LNCAP (cell line): ENCODE results near the gene HSPA2.

Experiments used
- TF ChIP-seq, protein P1 (sequence below): fragments of 450-650 bp; IDR thresholded peaks from 2 replicates; pipeline ENCODE4 v1.5.1; 2017; ENCODE audit warnings: mild to moderate bottlenecking

HSPA2 gene

DNA sequence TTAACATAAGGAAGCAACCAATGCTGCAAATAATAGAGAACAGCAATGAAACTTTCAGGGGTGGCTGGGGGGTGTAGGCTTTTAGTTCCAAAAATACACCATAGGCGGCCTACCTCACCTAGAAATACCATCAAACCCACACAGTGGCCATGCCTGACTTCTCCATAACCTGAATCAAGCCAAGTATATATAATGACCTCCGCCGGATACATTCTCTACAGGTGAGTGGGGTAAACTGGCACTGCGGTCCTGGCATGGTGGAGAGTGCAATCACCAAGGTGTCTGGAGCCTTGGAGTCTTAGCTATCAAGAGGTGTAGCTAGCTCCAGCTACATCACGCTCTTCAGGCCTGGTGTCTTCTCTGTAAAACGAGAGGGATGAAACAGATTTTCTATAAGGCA, 38.1 kb upstream of the HSPA2 start:
- TF ChIP-seq, protein P1, sequence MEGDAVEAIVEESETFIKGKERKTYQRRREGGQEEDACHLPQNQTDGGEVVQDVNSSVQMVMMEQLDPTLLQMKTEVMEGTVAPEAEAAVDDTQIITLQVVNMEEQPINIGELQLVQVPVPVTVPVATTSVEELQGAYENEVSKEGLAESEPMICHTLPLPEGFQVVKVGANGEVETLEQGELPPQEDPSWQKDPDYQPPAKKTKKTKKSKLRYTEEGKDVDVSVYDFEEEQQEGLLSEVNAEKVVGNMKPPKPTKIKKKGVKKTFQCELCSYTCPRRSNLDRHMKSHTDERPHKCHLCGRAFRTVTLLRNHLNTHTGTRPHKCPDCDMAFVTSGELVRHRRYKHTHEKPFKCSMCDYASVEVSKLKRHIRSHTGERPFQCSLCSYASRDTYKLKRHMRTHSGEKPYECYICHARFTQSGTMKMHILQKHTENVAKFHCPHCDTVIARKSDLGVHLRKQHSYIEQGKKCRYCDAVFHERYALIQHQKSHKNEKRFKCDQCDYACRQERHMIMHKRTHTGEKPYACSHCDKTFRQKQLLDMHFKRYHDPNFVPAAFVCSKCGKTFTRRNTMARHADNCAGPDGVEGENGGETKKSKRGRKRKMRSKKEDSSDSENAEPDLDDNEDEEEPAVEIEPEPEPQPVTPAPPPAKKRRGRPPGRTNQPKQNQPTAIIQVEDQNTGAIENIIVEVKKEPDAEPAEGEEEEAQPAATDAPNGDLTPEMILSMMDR: no peak

DNA sequence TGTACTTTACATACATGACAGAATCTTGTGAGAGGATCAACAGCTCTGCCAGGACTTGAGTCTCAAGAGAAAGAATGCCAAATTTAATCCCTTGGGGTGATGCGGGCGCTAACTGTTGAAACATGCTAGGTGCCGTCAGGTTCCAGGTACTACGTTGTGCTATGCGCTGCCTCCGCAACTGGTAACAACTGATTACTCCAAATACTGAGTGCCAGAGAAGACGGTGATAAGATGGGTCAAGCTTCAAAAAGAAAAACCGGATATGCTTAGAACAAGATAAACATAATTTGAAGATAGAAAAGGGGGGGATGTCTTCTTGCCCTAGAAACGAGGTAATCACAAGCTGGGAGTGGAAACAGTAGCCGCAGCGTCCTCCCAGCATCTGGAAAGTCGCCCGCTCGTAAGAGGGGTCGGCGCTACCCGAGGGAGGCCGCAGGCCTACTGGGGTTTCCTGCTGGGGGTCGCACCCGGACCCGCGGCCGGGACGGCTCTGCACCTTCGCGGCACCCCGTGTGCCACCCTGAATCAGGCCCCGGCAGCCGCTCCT, 37.6 kb upstream of the HSPA2 start:
- TF ChIP-seq, protein P1: no peak

DNA sequence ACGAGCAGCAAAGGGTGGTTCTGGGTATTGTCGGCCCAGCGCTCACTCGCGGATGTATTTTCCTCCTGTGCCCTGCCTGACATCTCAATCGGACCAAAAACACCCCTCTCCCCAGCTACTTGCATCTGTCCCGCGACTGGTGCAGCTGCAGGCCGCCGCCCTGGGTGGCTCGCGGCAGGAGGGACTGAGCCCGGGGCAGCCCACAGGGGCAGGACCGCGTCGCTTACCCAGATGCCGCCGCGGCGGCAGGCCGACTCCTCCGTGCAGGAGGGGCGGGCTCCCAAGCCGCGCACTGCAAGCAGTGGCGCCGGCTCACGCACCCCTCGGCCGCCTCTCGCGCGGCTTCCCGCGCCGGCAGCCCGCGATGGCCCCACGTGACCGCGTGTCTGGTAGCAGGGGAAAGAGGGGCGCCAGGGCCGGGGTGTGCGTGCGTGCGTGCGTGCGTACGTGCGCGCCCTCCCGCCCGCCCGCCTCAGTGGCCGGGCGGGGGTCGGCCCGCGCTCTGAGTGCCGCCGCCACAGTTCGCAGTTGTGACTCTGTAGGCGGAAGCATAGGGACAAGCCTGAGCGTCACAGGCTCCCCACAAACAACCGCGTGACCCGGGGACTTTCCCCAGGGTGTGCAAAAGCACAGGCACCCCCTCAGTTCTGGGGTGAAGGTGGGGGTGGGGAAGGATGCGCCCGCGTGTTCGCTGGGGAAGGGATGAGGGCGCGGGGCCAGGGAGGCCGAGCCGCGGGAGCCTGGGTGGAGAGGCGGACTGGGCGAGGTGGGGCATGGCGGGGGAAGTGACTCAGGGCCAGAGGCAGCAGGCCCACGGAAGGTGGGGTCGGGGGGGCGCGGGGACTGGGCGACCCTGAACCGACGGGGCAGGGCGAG, 36.9 kb upstream of the HSPA2 start, which contains the start of gene ZBTB25:
ZBTB25 (minus strand) TSS at position 405 of the 876 bp plus-strand sequence. CDS start 13,305 bp downstream, outside the sequence.
- TF ChIP-seq, protein P1: no peak

DNA sequence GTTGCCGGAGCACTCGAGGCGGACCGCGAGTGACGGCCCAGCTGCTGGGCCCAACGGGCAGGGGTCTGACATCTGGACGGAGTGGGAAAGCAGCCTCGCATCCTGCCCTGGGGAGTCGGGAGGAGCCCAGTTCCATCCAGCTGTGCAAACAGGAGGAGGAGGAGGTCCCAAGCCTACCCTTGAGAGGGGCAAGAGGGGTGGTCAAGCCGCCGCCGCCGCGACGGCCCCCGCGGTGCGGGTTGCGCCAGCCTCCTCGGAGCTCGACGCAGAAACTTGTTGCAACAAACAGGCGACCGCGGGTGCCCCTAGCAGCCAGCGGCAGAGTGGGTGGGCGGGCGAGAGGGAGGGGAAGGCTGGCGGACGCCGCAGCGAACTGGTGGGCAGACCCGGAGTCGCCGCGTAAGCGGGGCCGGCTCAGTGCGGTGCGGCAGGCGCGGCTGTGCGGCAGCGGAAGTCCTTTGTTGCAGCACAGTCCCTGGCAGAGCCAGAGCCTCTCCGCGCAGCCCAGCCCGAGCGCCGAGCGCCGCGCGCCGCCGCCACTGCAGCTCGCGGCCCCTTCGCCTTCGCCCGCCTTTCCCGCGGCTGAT, 36.1 kb upstream of the HSPA2 start, which contains the start of gene ZBTB1:
ZBTB1 (plus strand) TSS at position 461 of the 587 bp plus-strand sequence. CDS start 16,735 bp downstream, outside the sequence.
- TF ChIP-seq, protein P1: no peak

DNA sequence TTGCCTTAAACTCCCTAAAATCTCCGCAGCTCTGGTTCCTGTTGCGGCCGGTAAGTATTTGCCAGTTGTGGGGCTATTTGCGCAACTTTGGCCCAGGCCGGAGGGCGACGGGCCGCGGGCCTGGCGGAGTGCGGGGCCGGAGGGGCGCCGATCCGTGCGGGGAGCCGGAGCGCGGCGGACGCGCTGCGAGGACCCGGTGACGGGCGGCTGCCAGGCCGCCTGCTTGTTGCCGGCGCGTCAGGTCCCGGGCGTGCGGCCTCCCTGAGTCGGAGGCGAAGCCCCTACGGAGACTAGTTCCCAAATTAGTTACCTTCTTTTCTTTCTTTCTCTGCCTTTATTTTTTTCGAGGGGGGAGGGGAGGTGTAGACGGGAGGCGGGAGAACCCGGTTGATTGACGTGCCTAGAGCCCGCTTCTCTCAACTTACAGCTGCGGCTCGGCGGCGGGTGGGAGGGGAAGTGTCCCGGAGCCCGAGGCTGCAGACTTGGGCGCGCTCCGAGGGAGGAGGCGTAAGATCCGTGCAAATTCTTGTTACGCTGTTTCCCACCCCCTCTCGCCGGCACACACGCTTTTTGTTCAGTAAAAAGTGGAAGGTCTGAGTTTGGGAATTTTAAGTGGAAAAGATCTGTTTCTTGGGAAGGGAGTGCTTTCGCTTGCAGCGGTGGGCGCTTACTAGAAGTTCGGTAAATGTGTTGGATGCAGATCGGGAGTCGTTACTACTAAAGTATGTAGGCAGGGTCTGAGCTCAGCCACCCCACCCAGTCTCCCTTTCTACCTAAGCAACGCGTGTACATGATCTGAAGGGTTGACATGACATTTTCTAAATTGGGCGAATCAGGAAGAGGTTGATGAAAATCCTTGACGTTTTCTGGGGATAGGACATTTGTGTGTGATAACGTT, 35.4 kb upstream of the HSPA2 start:
- TF ChIP-seq, protein P1: no peak

DNA sequence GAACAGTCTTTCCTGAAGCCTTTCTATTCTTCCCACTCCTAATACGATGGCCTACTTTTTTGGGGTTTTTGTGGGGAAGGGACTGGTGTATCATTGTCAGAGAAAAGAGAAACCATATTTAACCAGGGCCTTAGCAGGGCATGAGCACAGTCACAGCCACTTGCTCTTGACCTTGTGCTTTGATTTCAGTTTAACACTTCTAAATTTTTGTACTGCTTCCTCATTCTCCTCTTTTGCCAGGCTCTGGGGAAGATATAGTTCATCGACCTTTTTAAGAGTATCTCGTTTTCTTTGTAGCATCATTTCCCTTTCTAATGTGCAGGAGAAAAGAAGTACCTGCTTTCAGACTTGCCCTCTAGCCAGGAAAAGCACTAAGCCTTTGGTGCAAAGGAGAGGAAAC, 33.8 kb upstream of the HSPA2 start:
- TF ChIP-seq, protein P1: no peak
